H1 (cell line): ENCODE measurements around the gene SPATA33. TPM values are rescaled to one million over a fixed set of nuclear protein-coding genes. Genes with fewer than 3 reads are reported as not detected.
A peak's percentile ranks its signal among the peaks of the same experiment; 100 is the strongest.

Experiments used
- FOSL1 ChIP-seq: IDR thresholded peaks from 2 replicates; pipeline ENCODE4 v1.6.1; 2011; ENCODE audit warnings: mild to moderate bottlenecking, low read depth, low read length, moderate library complexity; ENCODE audit not compliant: insufficient read depth
- HDAC2 ChIP-seq, 2 experiments: fragments of 300-600 bp in 1 of 2; sonication (generic) in 1 of 2; IDR thresholded peaks; 2 replicates each; pipeline ENCODE4 v1.6.1; 2011 to 2012; ENCODE audit warnings: low read depth in 2 of 2, low read length in 2 of 2, mild to moderate bottlenecking in 2 of 2, moderate library complexity in 2 of 2, borderline replicate concordance in 1 of 2, inconsistent platforms in 1 of 2
- HDAC6 ChIP-seq: IDR thresholded peaks from one replicate; pipeline ENCODE4 v1.7.1; 2012; ENCODE audit warnings: low read depth, mild to moderate bottlenecking, inconsistent platforms, low read length, moderate library complexity
- JUND ChIP-seq: IDR thresholded peaks from 2 replicates; pipeline ENCODE4 v1.6.1; 2011; ENCODE audit warnings: mild to moderate bottlenecking, improper control_type of control experiment, low read length
- KDM4A ChIP-seq: IDR thresholded peaks from one replicate; pipeline ENCODE4 v1.7.1; 2012; ENCODE audit warnings: low read depth, mild to moderate bottlenecking, moderate library complexity, low read length, inconsistent platforms; ENCODE audit not compliant: severe bottlenecking
- KDM5A ChIP-seq: fragments of 200-600 bp; IDR thresholded peaks from 2 replicates; pipeline ENCODE4 v1.7.1; 2012; ENCODE audit warnings: mild to moderate bottlenecking, low read length, inconsistent platforms, mixed read lengths
- NRF1 ChIP-seq: IDR thresholded peaks from 2 replicates; pipeline ENCODE4 v1.6.1; 2011; ENCODE audit warnings: mild to moderate bottlenecking, low read depth, low read length, improper control_type of control experiment
- PHF8 ChIP-seq: fragments of 200-600 bp; sonication (generic); conservative IDR thresholded peaks from 2 replicates; pipeline ENCODE4 v1.7.1; 2012; ENCODE audit warnings: low read depth, mild to moderate bottlenecking, inconsistent platforms, low read length, moderate library complexity
- POLR2A ChIP-seq, 2 experiments: IDR thresholded peaks; 1 replicate in 1 of 2; 2 replicates in 1 of 2; pipeline ENCODE4 v1.6.1; 2011; ENCODE audit warnings: low read depth in 2 of 2, low read length in 2 of 2, mild to moderate bottlenecking in 2 of 2; ENCODE audit errors: control extremely low read depth in 1 of 2
- RBBP5 ChIP-seq: IDR thresholded peaks from 2 replicates; pipeline ENCODE4 v1.7.1; 2012; ENCODE audit warnings: low read depth, mild to moderate bottlenecking, inconsistent platforms, low read length, moderate library complexity, borderline replicate concordance
- RXRA ChIP-seq: IDR thresholded peaks from 2 replicates; pipeline ENCODE4 v1.6.1; 2011; ENCODE audit warnings: low read depth, mild to moderate bottlenecking, low read length, moderate library complexity; ENCODE audit not compliant: insufficient read depth
- SIN3A ChIP-seq, 2 experiments: IDR thresholded peaks in 1 of 2; conservative IDR thresholded peaks in 1 of 2; 2 replicates each; pipeline ENCODE4 v1.6.1; 2011 to 2012; ENCODE audit warnings: low read length in 2 of 2, improper control_type of control experiment in 1 of 2, low read depth in 1 of 2, mild to moderate bottlenecking in 1 of 2
- TAF7 ChIP-seq: optimal IDR thresholded peaks from 2 replicates; pipeline ENCODE3; 2011; ENCODE audit warnings: low read depth, mild to moderate bottlenecking, inconsistent platforms, low read length, moderate library complexity, borderline replicate concordance
- TBP ChIP-seq: IDR thresholded peaks from 2 replicates; pipeline ENCODE4 v1.6.1; 2011; ENCODE audit warnings: low read depth, low read length, improper control_type of control experiment
- TEAD4 ChIP-seq: IDR thresholded peaks from 2 replicates; pipeline ENCODE4 v1.6.1; 2012; ENCODE audit warnings: low read depth, low read length, inconsistent platforms, mixed read lengths
- YY1 ChIP-seq: IDR thresholded peaks from 2 replicates; pipeline ENCODE4 v1.6.1; 2011; ENCODE audit warnings: low read depth, mild to moderate bottlenecking, low read length
- polyA plus RNA-seq, 7 experiments: library from polyadenylated mRNA; depleted of rRNA in 3 of 7; stranded (reverse) in 5 of 7; unstranded in 2 of 7; fragments of >200 nt in 5 of 7; fragments of 200-250 nt in 2 of 7; gene quantifications; 1 replicate in 5 of 7; 2 replicates in 1 of 7; 4 replicates in 1 of 7; pipeline versions ENCODE4 v1.2.1 to v1.2.3, GENCODE V29; 2011 to 2013; ENCODE audit warnings: missing spikeins in 2 of 7, mixed read lengths in 2 of 7
- total RNA-seq: library from RNA; stranded (reverse); fragmentation: NEBNext Ultra II Directional; extraction: Animal tissue kit (Norgen Biotek cat#: 25700); gene quantifications from 2 replicates; pipeline ENCODE4 v1.2.1, GENCODE V29; 2021

The SPATA33 gene
- total and polyA plus RNA-seq, 2 of the 8 experiments (the other 6 are each of a cell fraction or from before 2014, with no cell fraction given): 5.4 to 16.9 TPM

DNA sequence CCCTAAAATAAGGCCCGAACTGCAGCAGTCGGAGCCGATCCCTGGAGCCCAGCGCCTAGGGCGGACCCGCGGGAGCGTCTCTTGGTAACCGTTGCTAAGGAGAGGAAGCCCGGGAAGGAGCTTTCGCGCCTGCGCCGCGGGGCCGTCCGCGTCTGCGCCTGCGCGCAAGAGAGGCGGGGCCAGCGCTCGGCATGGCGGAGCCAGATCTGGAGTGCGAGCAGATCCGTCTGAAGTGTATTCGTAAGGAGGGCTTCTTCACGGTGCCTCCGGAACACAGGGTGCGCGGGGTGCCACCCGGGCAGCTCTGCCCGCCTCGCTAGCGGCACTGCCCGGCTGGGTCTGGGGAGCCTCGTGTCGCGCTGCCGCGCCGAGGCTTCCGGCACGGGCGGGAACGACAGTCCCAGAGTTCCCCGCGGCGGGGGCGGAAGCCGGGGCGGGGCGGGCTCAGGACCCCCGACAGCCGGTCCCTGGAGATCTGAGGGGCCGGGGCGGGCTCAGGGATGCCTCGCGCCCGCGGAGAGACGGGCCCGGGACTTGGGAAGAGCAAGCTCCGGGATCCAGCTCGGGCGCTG is 29.0 kb downstream of the SPATA33 start, which contains the start of gene CDK10 (continued):
- TF ChIP-seq PHF8 (peak; percentile 99), SIN3A (conservative IDR thresholded peaks at IDR 0.05 in 1 of 2, IDR thresholded peaks at IDR 0.05 in 1 of 2; ENCODE audit: low read depth in 1 of 2, low read length in 2 of 2) (peak in 1 of 2 experiments; percentile 90; a peak in 2 of 4 replicates), TBP (peak; percentile 77), HDAC2 (IDR thresholded peaks at IDR 0.05; ENCODE audit: borderline replicate concordance in 1 of 2, low read depth in 2 of 2, low read length in 2 of 2) (no peak), KDM4A (peak; percentile 73), NRF1 (peak; percentile 79), TAF7 (peak; percentile 83), FOSL1 (no peak), YY1 (peak; percentile 72), JUND (no peak), HDAC6 (no peak), RXRA (no peak), RBBP5 (peak; percentile 59; the same call in 1 of the 2 replicates), POLR2A (IDR thresholded peaks at IDR 0.05; ENCODE audit: control extremely low read depth in 1 of 2, low read depth in 2 of 2, low read length in 2 of 2) (peak; percentile 84 to 85), TEAD4 (no peak), KDM5A (no peak)
